ENCODE data around the gene LSM4. TPM values are rescaled to one million over a fixed set of nuclear protein-coding genes. Genes with fewer than 3 reads are reported as not detected.
A peak's percentile ranks its signal among the peaks of the same experiment; 100 is the strongest.
"Not testable (repeated sequence)": the region's sequence is repeated elsewhere in the genome, so short reads cannot be mapped to it uniquely, and the experiment has no call there.

LSM4 gene
- total and polyA plus RNA-seq, 2 donors (not counting 1 experiment from before 2014, with no cell fraction given), result 50.9 to 124 TPM

DNA sequence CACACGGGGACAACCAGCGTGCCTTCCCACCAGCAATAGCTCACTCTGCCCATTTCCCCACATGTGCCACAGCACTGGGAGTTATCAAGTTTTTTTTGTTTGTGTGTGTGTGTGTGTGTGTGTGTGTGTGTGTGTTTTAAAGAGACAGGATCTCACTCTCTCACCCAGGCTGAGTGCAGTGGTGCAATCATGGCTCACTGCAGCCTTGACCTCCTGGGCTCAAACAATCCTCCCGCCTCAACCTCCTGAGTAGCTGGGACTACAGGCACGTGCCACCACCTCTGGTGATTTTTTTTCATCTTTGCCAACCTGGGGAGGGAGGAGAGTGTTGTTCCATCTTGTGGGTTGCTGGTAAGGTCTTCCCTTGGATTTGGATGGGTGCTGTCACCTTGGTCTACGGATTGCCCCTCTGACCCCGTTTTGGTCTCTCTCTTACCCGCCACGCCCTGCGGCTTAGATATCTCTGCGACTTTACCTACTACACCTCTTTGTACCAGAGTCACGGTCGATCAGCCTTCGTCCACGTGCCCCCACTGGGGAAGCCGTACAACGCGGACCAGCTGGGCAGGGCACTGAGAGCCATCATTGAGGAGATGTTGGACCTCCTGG lies 40.2 kb upstream of the LSM4 start:
- Histone ChIP-seq H3K27me3 (ENCODE audit: control insufficient read depth, insufficient read depth, low read length) (no peaks in the 10 kb centered on the region), H2AFZ (ENCODE audit: low read length) (no peak overlapping the region), H3K9me3 (ENCODE audit: control insufficient read depth, insufficient read depth, low read depth, low read length) (no peaks in the 10 kb centered on the region), H3K9ac (ENCODE audit: insufficient read depth, low read length) (no peak overlapping the region), H3K4me2 (ENCODE audit: extremely low read depth, insufficient read depth, low read length) (no peak overlapping the region), H3K4me3 (replicated peaks in 1 of 4; ENCODE audit: control extremely low read depth in 1 of 4, insufficient read depth in 1 of 4, low read depth in 3 of 4, low read length in 4 of 4) (no peak overlapping the region), H3K4me1 (ENCODE audit: control insufficient read depth, extremely low read depth, insufficient read depth, low read length) (peaks cover 12% of the 10 kb centered on the region), H4K20me1 (ENCODE audit: control insufficient read depth, extremely low read depth, insufficient read depth, low read length) (no peaks in the 10 kb centered on the region), H3K79me2 (ENCODE audit: control insufficient read depth, insufficient read depth, low read length) (no peaks in the 10 kb centered on the region), H3K27ac (ENCODE audit: insufficient read depth, low read length) (no peak overlapping the region), H3K36me3 (ENCODE audit: control insufficient read depth, insufficient read depth, low read length) (peaks cover 2% of the 10 kb centered on the region)
- no peak for DNase-seq (ENCODE audit: low read depth in 2 of 2)
- TF ChIP-seq, protein P1, sequence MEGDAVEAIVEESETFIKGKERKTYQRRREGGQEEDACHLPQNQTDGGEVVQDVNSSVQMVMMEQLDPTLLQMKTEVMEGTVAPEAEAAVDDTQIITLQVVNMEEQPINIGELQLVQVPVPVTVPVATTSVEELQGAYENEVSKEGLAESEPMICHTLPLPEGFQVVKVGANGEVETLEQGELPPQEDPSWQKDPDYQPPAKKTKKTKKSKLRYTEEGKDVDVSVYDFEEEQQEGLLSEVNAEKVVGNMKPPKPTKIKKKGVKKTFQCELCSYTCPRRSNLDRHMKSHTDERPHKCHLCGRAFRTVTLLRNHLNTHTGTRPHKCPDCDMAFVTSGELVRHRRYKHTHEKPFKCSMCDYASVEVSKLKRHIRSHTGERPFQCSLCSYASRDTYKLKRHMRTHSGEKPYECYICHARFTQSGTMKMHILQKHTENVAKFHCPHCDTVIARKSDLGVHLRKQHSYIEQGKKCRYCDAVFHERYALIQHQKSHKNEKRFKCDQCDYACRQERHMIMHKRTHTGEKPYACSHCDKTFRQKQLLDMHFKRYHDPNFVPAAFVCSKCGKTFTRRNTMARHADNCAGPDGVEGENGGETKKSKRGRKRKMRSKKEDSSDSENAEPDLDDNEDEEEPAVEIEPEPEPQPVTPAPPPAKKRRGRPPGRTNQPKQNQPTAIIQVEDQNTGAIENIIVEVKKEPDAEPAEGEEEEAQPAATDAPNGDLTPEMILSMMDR (conservative IDR thresholded peaks at IDR 0.05 in 1 of 2, IDR thresholded peaks at IDR 0.05 in 1 of 2; ENCODE audit: low read depth in 1 of 2, low read length in 2 of 2), result no peak
- TF ChIP-seq EZH2 (IDR thresholded peaks at IDR 0.05; ENCODE audit: low read length, missing control alignments), result no peak

DNA sequence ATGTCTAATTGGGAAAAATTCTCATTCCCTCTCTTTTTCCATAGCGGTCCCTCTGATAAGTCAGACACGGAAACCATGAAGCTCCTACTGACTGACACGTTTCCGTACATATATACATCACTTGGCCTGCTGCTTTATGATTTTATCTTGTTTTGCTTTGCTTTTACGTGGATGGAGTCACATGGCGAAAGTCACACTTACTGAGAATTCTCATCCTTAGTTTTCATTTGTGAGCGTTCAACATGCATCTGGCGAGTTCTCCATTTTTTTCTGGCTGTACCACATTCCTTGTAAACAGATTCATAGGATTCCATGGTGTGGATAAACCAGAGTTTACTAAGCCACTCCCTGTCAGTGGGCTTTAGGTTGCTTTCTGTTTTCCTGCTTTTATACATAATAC lies 38.8 kb upstream of the LSM4 start:
- Histone ChIP-seq H3K36me3 (ENCODE audit: control insufficient read depth, insufficient read depth, low read length) (peaks cover 8% of the 10 kb centered on the region), H3K4me3 (replicated peaks in 1 of 4; ENCODE audit: control extremely low read depth in 1 of 4, insufficient read depth in 1 of 4, low read depth in 3 of 4, low read length in 4 of 4) (no peak overlapping the region), H4K20me1 (ENCODE audit: control insufficient read depth, extremely low read depth, insufficient read depth, low read length) (no peaks in the 10 kb centered on the region), H3K27ac (ENCODE audit: insufficient read depth, low read length) (no peak overlapping the region), H3K27me3 (ENCODE audit: control insufficient read depth, insufficient read depth, low read length) (no peaks in the 10 kb centered on the region), H3K9ac (ENCODE audit: insufficient read depth, low read length) (no peak overlapping the region), H2AFZ (ENCODE audit: low read length) (no peak overlapping the region), H3K4me2 (ENCODE audit: extremely low read depth, insufficient read depth, low read length) (no peak overlapping the region), H3K79me2 (ENCODE audit: control insufficient read depth, insufficient read depth, low read length) (no peaks in the 10 kb centered on the region), H3K9me3 (ENCODE audit: control insufficient read depth, insufficient read depth, low read depth, low read length) (no peaks in the 10 kb centered on the region), H3K4me1 (ENCODE audit: control insufficient read depth, extremely low read depth, insufficient read depth, low read length) (peaks cover 12% of the 10 kb centered on the region)
- DNase-seq (ENCODE audit: low read depth in 2 of 2), result peak in 1 of 2 donors; percentile 17
- TF ChIP-seq, protein P1 (conservative IDR thresholded peaks at IDR 0.05 in 1 of 2, IDR thresholded peaks at IDR 0.05 in 1 of 2; ENCODE audit: low read depth in 1 of 2, low read length in 2 of 2), result no peak
- TF ChIP-seq EZH2 (IDR thresholded peaks at IDR 0.05; ENCODE audit: low read length, missing control alignments), result no peak

DNA sequence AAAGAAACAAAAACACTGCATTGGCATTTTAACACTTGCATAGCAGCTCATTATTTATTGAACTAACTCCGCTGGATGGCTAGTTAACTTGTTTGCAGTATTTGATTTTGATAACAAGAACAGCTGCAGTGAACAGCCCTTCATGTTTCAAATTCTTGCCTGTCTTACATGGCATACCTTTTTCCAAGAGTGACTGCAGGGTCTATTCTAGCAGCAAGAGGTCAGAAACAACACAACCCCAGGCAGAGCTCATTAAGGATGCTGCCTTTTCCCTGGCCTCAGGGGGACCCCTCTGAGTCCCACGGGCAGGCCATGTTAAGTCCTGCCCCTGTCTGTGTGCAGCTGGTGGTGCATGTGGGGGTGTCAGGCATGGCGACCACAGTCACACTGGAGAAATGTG lies 34.2 kb upstream of the LSM4 start:
- DNase-seq (ENCODE audit: low read depth in 2 of 2), result no peak

DNA sequence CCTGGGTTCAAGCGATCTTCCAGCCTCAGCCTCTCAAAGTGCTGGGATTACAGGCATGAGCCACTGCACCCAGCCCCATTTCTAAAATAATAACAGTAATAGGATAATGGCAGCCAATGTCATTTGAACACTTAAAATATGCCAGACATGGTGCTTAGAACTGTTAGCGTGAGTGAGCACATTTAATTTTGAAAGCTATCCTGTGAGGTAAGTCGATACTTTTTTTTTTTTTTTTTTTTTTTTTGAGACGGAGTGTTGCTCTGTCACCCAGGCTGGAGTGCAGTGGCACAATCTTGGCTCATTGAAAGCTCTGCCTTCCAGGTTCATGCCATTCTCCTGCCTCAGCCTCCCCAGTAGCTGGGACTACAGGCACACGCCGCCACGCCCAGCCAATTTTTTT lies 31.9 kb upstream of the LSM4 start:
- not testable (repeated sequence) for H4K20me1 ChIP-seq (ENCODE audit: control insufficient read depth, extremely low read depth, insufficient read depth, low read length)

More for the DNA sequence above, 34.2 kb upstream of the LSM4 start:
- no peaks in the 10 kb centered on the region for H3K79me2 ChIP-seq (ENCODE audit: control insufficient read depth, insufficient read depth, low read length)
- no peak for TF ChIP-seq EZH2 (IDR thresholded peaks at IDR 0.05; ENCODE audit: low read length, missing control alignments)
- TF ChIP-seq, protein P1 (conservative IDR thresholded peaks at IDR 0.05 in 1 of 2, IDR thresholded peaks at IDR 0.05 in 1 of 2; ENCODE audit: low read depth in 1 of 2, low read length in 2 of 2), result no peak
- no peaks in the 10 kb centered on the region for H3K9me3 ChIP-seq (ENCODE audit: control insufficient read depth, insufficient read depth, low read depth, low read length)
- H3K27ac ChIP-seq (ENCODE audit: insufficient read depth, low read length), result no peak overlapping the region
- no peaks in the 10 kb centered on the region for H3K4me1 ChIP-seq (ENCODE audit: control insufficient read depth, extremely low read depth, insufficient read depth, low read length)
- peaks cover 10% of the 10 kb centered on the region for H3K36me3 ChIP-seq (ENCODE audit: control insufficient read depth, insufficient read depth, low read length)
- H3K4me3 ChIP-seq (replicated peaks in 1 of 4; ENCODE audit: control extremely low read depth in 1 of 4, insufficient read depth in 1 of 4, low read depth in 3 of 4, low read length in 4 of 4), result no peak overlapping the region
- H3K27me3 ChIP-seq (ENCODE audit: control insufficient read depth, insufficient read depth, low read length), result no peaks in the 10 kb centered on the region
- no peaks in the 10 kb centered on the region for H4K20me1 ChIP-seq (ENCODE audit: control insufficient read depth, extremely low read depth, insufficient read depth, low read length)
- no peak overlapping the region for H3K4me2 ChIP-seq (ENCODE audit: extremely low read depth, insufficient read depth, low read length)
- H3K9ac ChIP-seq (ENCODE audit: insufficient read depth, low read length), result no peak overlapping the region
- no peak overlapping the region for H2AFZ ChIP-seq (ENCODE audit: low read length)

More for the DNA sequence above, 31.9 kb upstream of the LSM4 start:
- H3K4me2 ChIP-seq (ENCODE audit: extremely low read depth, insufficient read depth, low read length); H3K4me1 ChIP-seq (ENCODE audit: control insufficient read depth, extremely low read depth, insufficient read depth, low read length); DNase-seq (ENCODE audit: low read depth in 2 of 2); H3K9me3 ChIP-seq (ENCODE audit: control insufficient read depth, insufficient read depth, low read depth, low read length); H3K4me3 ChIP-seq (replicated peaks in 1 of 4; ENCODE audit: control extremely low read depth in 1 of 4, insufficient read depth in 1 of 4, low read depth in 3 of 4, low read length in 4 of 4); H3K27me3 ChIP-seq (ENCODE audit: control insufficient read depth, insufficient read depth, low read length); H3K79me2 ChIP-seq (ENCODE audit: control insufficient read depth, insufficient read depth, low read length); H3K27ac ChIP-seq (ENCODE audit: insufficient read depth, low read length); H3K9ac ChIP-seq (ENCODE audit: insufficient read depth, low read length); H2AFZ ChIP-seq (ENCODE audit: low read length): not testable (repeated sequence)
- peaks cover 10% of the 10 kb centered on the region for H3K36me3 ChIP-seq (ENCODE audit: control insufficient read depth, insufficient read depth, low read length)

Measured in fibroblast of lung (primary cell).